HG02798 (cell line): ENCODE data around the gene SARDH.
"Not testable (repeated sequence)": the region's sequence is repeated elsewhere in the genome, so short reads cannot be mapped to it uniquely, and the experiment has no call there.

ENCODE experiments used
- ATAC-seq: cut with Tn5 transposase; IDR thresholded peaks from one replicate; pipeline ENCODE4 v1.9.1; 2021; ENCODE audit warnings: mild to moderate bottlenecking; ENCODE audit not compliant: unreplicated experiment, poor library complexity

The SARDH gene

GRCh38 chr9:133636902-133637301, 101.2 kb downstream of the SARDH start:
- ATAC-seq = no peak

- ATAC-seq = no peak
Observed at GRCh38 chr9:133635533-133636531, 102.3 kb downstream of the SARDH start, which contains the start of gene DBH. Gene DBH (plus strand): TSS chr9:133636363. CDS start chr9:133636372, 9 bp downstream.

- ATAC-seq = no peak
Observed at GRCh38 chr9:133635098-133635497, 103.1 kb downstream of the SARDH start.

- no peak for ATAC-seq
Observed at GRCh38 chr9:133634081-133634691, 104.0 kb downstream of the SARDH start.

GRCh38 chr9:133633681-133634080, 104.5 kb downstream of the SARDH start:
- no peak for ATAC-seq

- no peak for ATAC-seq
Observed at GRCh38 chr9:133632806-133633680, 105.1 kb downstream of the SARDH start.

- ATAC-seq = no peak
Observed at GRCh38 chr9:133631111-133631510, 107.0 kb downstream of the SARDH start.

- no peak for ATAC-seq
Observed at GRCh38 chr9:133629221-133630110, 108.7 kb downstream of the SARDH start.

GRCh38 chr9:133628766-133629165, 109.4 kb downstream of the SARDH start:
- ATAC-seq = no peak

GRCh38 chr9:133627341-133627740, 110.8 kb downstream of the SARDH start:
- no peak for ATAC-seq

GRCh38 chr9:133626008-133626407, 112.1 kb downstream of the SARDH start:
- ATAC-seq = not testable (repeated sequence)

GRCh38 chr9:133622555-133622954, 115.6 kb downstream of the SARDH start:
- ATAC-seq = no peak

- no peak for ATAC-seq
Observed at GRCh38 chr9:133621725-133622267, 116.4 kb downstream of the SARDH start.

GRCh38 chr9:133619791-133620190, 118.4 kb downstream of the SARDH start:
- no peak for ATAC-seq

GRCh38 chr9:133618726-133619125, 119.4 kb downstream of the SARDH start:
- ATAC-seq = no peak

GRCh38 chr9:133616643-133617405, 121.3 kb downstream of the SARDH start:
- no peak for ATAC-seq

GRCh38 chr9:133615606-133616188, 122.5 kb downstream of the SARDH start:
- ATAC-seq = no peak

GRCh38 chr9:133615186-133615585, 123.0 kb downstream of the SARDH start:
- ATAC-seq = no peak
